ENCODE data around the gene SMYD3.

Gene SMYD3

DNA sequence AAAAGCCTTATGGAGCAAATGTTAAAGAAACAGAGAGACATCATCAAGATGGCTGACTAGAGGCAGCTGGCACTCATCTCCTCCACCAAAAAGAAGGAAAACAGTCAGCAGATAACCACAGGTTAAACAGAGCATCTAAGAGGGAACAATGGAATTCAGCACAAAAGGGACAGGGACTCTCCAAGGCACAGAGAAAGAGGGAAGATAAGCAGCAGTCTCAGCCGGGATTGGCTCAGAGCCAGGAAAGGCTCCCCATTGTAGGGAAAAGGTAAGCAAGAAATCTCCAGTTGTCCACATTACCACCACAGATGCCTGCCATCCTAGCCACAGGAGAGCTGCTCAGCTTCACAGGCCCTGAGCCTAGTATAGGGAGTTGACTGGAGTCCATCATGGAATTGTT lies 605.5 kb downstream of the SMYD3 start:
- ATAC-seq (ENCODE audit: insufficient read depth, low read depth): no peak
- no peak overlapping the region for H3K27ac ChIP-seq (ENCODE audit: low read length)
- no peaks in the 10 kb centered on the region for H3K79me2 ChIP-seq (ENCODE audit: insufficient read depth, low read length)
- H3K4me2 ChIP-seq (ENCODE audit: insufficient read depth, low read length): no peak overlapping the region
- no peaks in the 10 kb centered on the region for H4K20me1 ChIP-seq (ENCODE audit: insufficient read depth, low read length)
- no peak overlapping the region for H2AFZ ChIP-seq (ENCODE audit: low read depth, low read length)
- no peaks in the 10 kb centered on the region for H3K4me1 ChIP-seq (ENCODE audit: insufficient read depth, low read length)
- H3K4me3 ChIP-seq (ENCODE audit: low read depth in 1 of 2, low read length in 2 of 2): no peak overlapping the region
- no peak for DNase-seq
- no peak overlapping the region for H3K9ac ChIP-seq (ENCODE audit: low read depth, low read length)
- no peaks in the 10 kb centered on the region for H3K27me3 ChIP-seq (ENCODE audit: insufficient read depth, low read length, poor library complexity)
- H3K36me3 ChIP-seq (ENCODE audit: insufficient read depth, low read length): peaks cover 9% of the 10 kb centered on the region; the same call in 1 of the 2 replicates
- no peak for TF ChIP-seq EZH2 (IDR thresholded peaks at IDR 0.05; ENCODE audit: borderline replicate concordance, low read depth, low read length, severe bottlenecking)
- H3K9me3 ChIP-seq (ENCODE audit: insufficient read depth, low read length, severe bottlenecking): no peaks in the 10 kb centered on the region

DNA sequence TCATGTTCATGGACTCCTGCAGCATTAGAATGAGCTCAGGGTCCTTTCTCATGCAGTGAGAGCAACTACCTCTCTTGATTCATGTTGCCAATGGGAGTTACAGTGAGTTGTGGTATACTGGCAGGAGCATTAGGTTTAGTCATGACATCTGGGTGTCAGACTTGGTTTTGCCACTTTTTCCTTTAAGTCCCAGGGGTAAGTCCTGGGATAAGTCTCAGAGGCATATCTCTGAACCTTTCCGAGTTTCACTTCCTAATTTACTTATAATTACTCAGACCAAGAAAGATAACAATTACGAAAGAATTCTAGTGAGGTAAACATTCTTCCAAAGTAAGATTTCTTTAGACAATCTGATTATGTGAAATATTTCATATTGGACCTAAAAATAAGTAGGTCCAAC lies 606.0 kb downstream of the SMYD3 start:
- DNase-seq (no peak), ATAC-seq (ENCODE audit: insufficient read depth, low read depth) (no peak)
- no peak overlapping the region for H3K4me2 ChIP-seq (ENCODE audit: insufficient read depth, low read length)
- no peaks in the 10 kb centered on the region for H3K27me3 ChIP-seq (ENCODE audit: insufficient read depth, low read length, poor library complexity)
- no peak overlapping the region for H3K9ac ChIP-seq (ENCODE audit: low read depth, low read length)
- no peaks in the 10 kb centered on the region for H3K9me3 ChIP-seq (ENCODE audit: insufficient read depth, low read length, severe bottlenecking)
- no peaks in the 10 kb centered on the region for H4K20me1 ChIP-seq (ENCODE audit: insufficient read depth, low read length)
- H2AFZ ChIP-seq (ENCODE audit: low read depth, low read length): no peak overlapping the region
- no peak overlapping the region for H3K4me3 ChIP-seq (ENCODE audit: low read depth in 1 of 2, low read length in 2 of 2)
- TF ChIP-seq, protein P1, sequence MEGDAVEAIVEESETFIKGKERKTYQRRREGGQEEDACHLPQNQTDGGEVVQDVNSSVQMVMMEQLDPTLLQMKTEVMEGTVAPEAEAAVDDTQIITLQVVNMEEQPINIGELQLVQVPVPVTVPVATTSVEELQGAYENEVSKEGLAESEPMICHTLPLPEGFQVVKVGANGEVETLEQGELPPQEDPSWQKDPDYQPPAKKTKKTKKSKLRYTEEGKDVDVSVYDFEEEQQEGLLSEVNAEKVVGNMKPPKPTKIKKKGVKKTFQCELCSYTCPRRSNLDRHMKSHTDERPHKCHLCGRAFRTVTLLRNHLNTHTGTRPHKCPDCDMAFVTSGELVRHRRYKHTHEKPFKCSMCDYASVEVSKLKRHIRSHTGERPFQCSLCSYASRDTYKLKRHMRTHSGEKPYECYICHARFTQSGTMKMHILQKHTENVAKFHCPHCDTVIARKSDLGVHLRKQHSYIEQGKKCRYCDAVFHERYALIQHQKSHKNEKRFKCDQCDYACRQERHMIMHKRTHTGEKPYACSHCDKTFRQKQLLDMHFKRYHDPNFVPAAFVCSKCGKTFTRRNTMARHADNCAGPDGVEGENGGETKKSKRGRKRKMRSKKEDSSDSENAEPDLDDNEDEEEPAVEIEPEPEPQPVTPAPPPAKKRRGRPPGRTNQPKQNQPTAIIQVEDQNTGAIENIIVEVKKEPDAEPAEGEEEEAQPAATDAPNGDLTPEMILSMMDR (IDR thresholded peaks at IDR 0.05; ENCODE audit: borderline replicate concordance, extremely low read depth, low read length, poor library complexity, severe bottlenecking): no peak
- TF ChIP-seq EZH2 (IDR thresholded peaks at IDR 0.05; ENCODE audit: borderline replicate concordance, low read depth, low read length, severe bottlenecking): no peak
- H3K4me1 ChIP-seq (ENCODE audit: insufficient read depth, low read length): no peaks in the 10 kb centered on the region
- H3K79me2 ChIP-seq (ENCODE audit: insufficient read depth, low read length): no peaks in the 10 kb centered on the region
- H3K27ac ChIP-seq (ENCODE audit: low read length): no peak overlapping the region
- H3K36me3 ChIP-seq (ENCODE audit: insufficient read depth, low read length): peaks cover 9% of the 10 kb centered on the region; the same call in 1 of the 2 replicates

GRCh38 chr1:245898581-245898980 lies 608.5 kb downstream of the SMYD3 start:
- Histone ChIP-seq H3K9ac (ENCODE audit: low read depth, low read length) (no peak overlapping the region), H3K4me3 (ENCODE audit: low read depth in 1 of 2, low read length in 2 of 2) (no peak overlapping the region), H3K27ac (ENCODE audit: low read length) (no peak overlapping the region), H3K9me3 (ENCODE audit: insufficient read depth, low read length, severe bottlenecking) (no peaks in the 10 kb centered on the region), H3K79me2 (ENCODE audit: insufficient read depth, low read length) (no peaks in the 10 kb centered on the region), H3K4me1 (ENCODE audit: insufficient read depth, low read length) (no peaks in the 10 kb centered on the region), H3K27me3 (ENCODE audit: insufficient read depth, low read length, poor library complexity) (no peaks in the 10 kb centered on the region), H4K20me1 (ENCODE audit: insufficient read depth, low read length) (no peaks in the 10 kb centered on the region), H3K4me2 (ENCODE audit: insufficient read depth, low read length) (no peak overlapping the region), H2AFZ (ENCODE audit: low read depth, low read length) (no peak overlapping the region), H3K36me3 (ENCODE audit: insufficient read depth, low read length) (peaks cover 8% of the 10 kb centered on the region; the same call in 1 of the 2 replicates)
- TF ChIP-seq, protein P1 (IDR thresholded peaks at IDR 0.05; ENCODE audit: borderline replicate concordance, extremely low read depth, low read length, poor library complexity, severe bottlenecking): no peak
- no peak for TF ChIP-seq EZH2 (IDR thresholded peaks at IDR 0.05; ENCODE audit: borderline replicate concordance, low read depth, low read length, severe bottlenecking)
- DNase-seq (no peak), ATAC-seq (ENCODE audit: insufficient read depth, low read depth) (no peak)

GRCh38 chr1:245896258-245896657 lies 610.8 kb downstream of the SMYD3 start:
- DNase-seq: no peak
- no peaks in the 10 kb centered on the region for H4K20me1 ChIP-seq (ENCODE audit: insufficient read depth, low read length)
- H3K9ac ChIP-seq (ENCODE audit: low read depth, low read length): no peak overlapping the region
- H3K4me3 ChIP-seq (ENCODE audit: low read depth in 1 of 2, low read length in 2 of 2): no peak overlapping the region
- no peak for TF ChIP-seq EZH2 (IDR thresholded peaks at IDR 0.05; ENCODE audit: borderline replicate concordance, low read depth, low read length, severe bottlenecking)
- TF ChIP-seq, protein P1 (IDR thresholded peaks at IDR 0.05; ENCODE audit: borderline replicate concordance, extremely low read depth, low read length, poor library complexity, severe bottlenecking): no peak
- peaks cover 8% of the 10 kb centered on the region; the same call in 1 of the 2 replicates for H3K36me3 ChIP-seq (ENCODE audit: insufficient read depth, low read length)
- no peak overlapping the region for H3K27ac ChIP-seq (ENCODE audit: low read length)
- H2AFZ ChIP-seq (ENCODE audit: low read depth, low read length): no peak overlapping the region
- no peaks in the 10 kb centered on the region for H3K4me1 ChIP-seq (ENCODE audit: insufficient read depth, low read length)
- H3K79me2 ChIP-seq (ENCODE audit: insufficient read depth, low read length): no peaks in the 10 kb centered on the region
- no peaks in the 10 kb centered on the region for H3K27me3 ChIP-seq (ENCODE audit: insufficient read depth, low read length, poor library complexity)
- no peak for ATAC-seq (ENCODE audit: insufficient read depth, low read depth)
- H3K4me2 ChIP-seq (ENCODE audit: insufficient read depth, low read length): no peak overlapping the region
- H3K9me3 ChIP-seq (ENCODE audit: insufficient read depth, low read length, severe bottlenecking): no peaks in the 10 kb centered on the region

All from DND-41 (cell line).